ENCODE data around the gene AXIN1. TPM values are rescaled to one million over a fixed set of nuclear protein-coding genes. Genes with fewer than 3 reads are reported as not detected.

The AXIN1 gene
- total RNA-seq, 1 experiment from 2014 or later: 22.6 TPM

GRCh38 chr16:301235-301634 is 51.3 kb downstream of the AXIN1 start:
- in situ Hi-C loops (cut with HindIII; ENCODE audit: low pct_unique_long_range_greater_than_20kb, low sequenced_read_pairs): no loop called here
- DNase-seq (ENCODE audit: low read depth, low spot score): no peak

GRCh38 chr16:297832-298231 is 54.7 kb downstream of the AXIN1 start:
- in situ Hi-C loops (cut with HindIII; ENCODE audit: low pct_unique_long_range_greater_than_20kb, low sequenced_read_pairs): no loop called here
- no peak for DNase-seq (ENCODE audit: low read depth, low spot score)

- in situ Hi-C loops (cut with HindIII; ENCODE audit: low pct_unique_long_range_greater_than_20kb, low sequenced_read_pairs): no loop called here
- DNase-seq (ENCODE audit: low read depth, low spot score): no peak
Observed at GRCh38 chr16:296806-297510, 55.6 kb downstream of the AXIN1 start.

GRCh38 chr16:296276-296675 is 56.2 kb downstream of the AXIN1 start:
- in situ Hi-C loops (cut with HindIII; ENCODE audit: low pct_unique_long_range_greater_than_20kb, low sequenced_read_pairs): no loop called here
- no peak for DNase-seq (ENCODE audit: low read depth, low spot score)

- DNase-seq (ENCODE audit: low read depth, low spot score): no peak
- in situ Hi-C loops (cut with HindIII; ENCODE audit: low pct_unique_long_range_greater_than_20kb, low sequenced_read_pairs): no loop called here
Observed at GRCh38 chr16:293043-293775, 59.3 kb downstream of the AXIN1 start.

- DNase-seq (ENCODE audit: low read depth, low spot score): no peak
- in situ Hi-C loops (cut with HindIII; ENCODE audit: low pct_unique_long_range_greater_than_20kb, low sequenced_read_pairs): no loop called here
Observed at GRCh38 chr16:291539-291938, 61.0 kb downstream of the AXIN1 start.

GRCh38 chr16:290681-291405 is 61.7 kb downstream of the AXIN1 start:
- in situ Hi-C loops (cut with HindIII; ENCODE audit: low pct_unique_long_range_greater_than_20kb, low sequenced_read_pairs): no loop called here

GRCh38 chr16:290015-290680 is 62.4 kb downstream of the AXIN1 start:
- no peak for DNase-seq (ENCODE audit: low read depth, low spot score)
- in situ Hi-C loops (cut with HindIII; ENCODE audit: low pct_unique_long_range_greater_than_20kb, low sequenced_read_pairs): no loop called here

More at GRCh38 chr16:290681-291405, 61.7 kb downstream of the AXIN1 start:
- DNase-seq (ENCODE audit: low read depth, low spot score): no peak

- in situ Hi-C loops (cut with HindIII; ENCODE audit: low pct_unique_long_range_greater_than_20kb, low sequenced_read_pairs): no loop called here
- no peak for DNase-seq (ENCODE audit: low read depth, low spot score)
Observed at GRCh38 chr16:289395-289997, 63.0 kb downstream of the AXIN1 start.

GRCh38 chr16:287981-288920 is 64.3 kb downstream of the AXIN1 start:
- in situ Hi-C loops (cut with HindIII; ENCODE audit: low pct_unique_long_range_greater_than_20kb, low sequenced_read_pairs): no loop called here
- DNase-seq (ENCODE audit: low read depth, low spot score): no peak

GRCh38 chr16:287298-287811 is 65.2 kb downstream of the AXIN1 start:
- no peak for DNase-seq (ENCODE audit: low read depth, low spot score)
- in situ Hi-C loops (cut with HindIII; ENCODE audit: low pct_unique_long_range_greater_than_20kb, low sequenced_read_pairs): no loop called here

- DNase-seq (ENCODE audit: low read depth, low spot score): no peak
- in situ Hi-C loops (cut with HindIII; ENCODE audit: low pct_unique_long_range_greater_than_20kb, low sequenced_read_pairs): no loop called here
Observed at GRCh38 chr16:286491-287297, 65.8 kb downstream of the AXIN1 start.

- no peak for DNase-seq (ENCODE audit: low read depth, low spot score)
- in situ Hi-C loops (cut with HindIII; ENCODE audit: low pct_unique_long_range_greater_than_20kb, low sequenced_read_pairs): no loop called here
Observed at GRCh38 chr16:285146-286055, 67.1 kb downstream of the AXIN1 start.

GRCh38 chr16:284204-285120 is 68.1 kb downstream of the AXIN1 start:
- no peak for DNase-seq (ENCODE audit: low read depth, low spot score)
- in situ Hi-C loops (cut with HindIII; ENCODE audit: low pct_unique_long_range_greater_than_20kb, low sequenced_read_pairs): no loop called here
